ENCODE results near the gene NGFR.

NGFR gene

GRCh38 chr17:49508061-49508865, 13.2 kb downstream of the NGFR start (continued):
- TF ChIP-seq ZBTB44 (tag by site-specific recombination; IDR thresholded peaks at IDR 0.05) (no peak), ZBTB48 (tag by site-specific recombination; IDR thresholded peaks at IDR 0.05) (peak; percentile 75; the same call in 1 of the 2 replicates), ZSCAN23 (tag by site-specific recombination; IDR thresholded peaks at IDR 0.05) (no peak), ZSCAN5A (tag by site-specific recombination; IDR thresholded peaks at IDR 0.05) (no peak), ZBTB17 (tag by site-specific recombination; IDR thresholded peaks at IDR 0.05) (peak; percentile 40; the same call in 1 of the 2 replicates), GLI4 (tag by site-specific recombination; IDR thresholded peaks at IDR 0.05) (no peak), ZNF549 (tag by site-specific recombination; IDR thresholded peaks at IDR 0.05) (no peak), ZNF76 (tag by site-specific recombination; IDR thresholded peaks at IDR 0.05; ENCODE audit: borderline replicate concordance, low read depth) (no peak), ZBTB21 (tag by site-specific recombination; IDR thresholded peaks at IDR 0.05) (no peak), ZNF513 (tag by site-specific recombination; IDR thresholded peaks at IDR 0.05) (no peak), ZNF654 (tag by site-specific recombination; IDR thresholded peaks at IDR 0.05; ENCODE audit: low read depth) (no peak), ZNF350 (tag by site-specific recombination; IDR thresholded peaks at IDR 0.05) (no peak), ZNF785 (tag by site-specific recombination; IDR thresholded peaks at IDR 0.05) (no peak), ZNF776 (tag by site-specific recombination; IDR thresholded peaks at IDR 0.05; ENCODE audit: borderline replicate concordance) (no peak), ZBTB11 (tag by site-specific recombination; conservative IDR thresholded peaks at IDR 0.05; ENCODE audit: low read depth) (no peak), EGR2 (tag by site-specific recombination; IDR thresholded peaks at IDR 0.05; ENCODE audit: low read depth) (0 out of 2 replicates have a peak, but pooled peaks have one; percentile 24), ZNF585B (tag by site-specific recombination; IDR thresholded peaks at IDR 0.05) (no peak), PBX3 (CRISPR knock-in tag; IDR thresholded peaks at IDR 0.05) (no peak)
- TF ChIP-seq, protein P1, sequence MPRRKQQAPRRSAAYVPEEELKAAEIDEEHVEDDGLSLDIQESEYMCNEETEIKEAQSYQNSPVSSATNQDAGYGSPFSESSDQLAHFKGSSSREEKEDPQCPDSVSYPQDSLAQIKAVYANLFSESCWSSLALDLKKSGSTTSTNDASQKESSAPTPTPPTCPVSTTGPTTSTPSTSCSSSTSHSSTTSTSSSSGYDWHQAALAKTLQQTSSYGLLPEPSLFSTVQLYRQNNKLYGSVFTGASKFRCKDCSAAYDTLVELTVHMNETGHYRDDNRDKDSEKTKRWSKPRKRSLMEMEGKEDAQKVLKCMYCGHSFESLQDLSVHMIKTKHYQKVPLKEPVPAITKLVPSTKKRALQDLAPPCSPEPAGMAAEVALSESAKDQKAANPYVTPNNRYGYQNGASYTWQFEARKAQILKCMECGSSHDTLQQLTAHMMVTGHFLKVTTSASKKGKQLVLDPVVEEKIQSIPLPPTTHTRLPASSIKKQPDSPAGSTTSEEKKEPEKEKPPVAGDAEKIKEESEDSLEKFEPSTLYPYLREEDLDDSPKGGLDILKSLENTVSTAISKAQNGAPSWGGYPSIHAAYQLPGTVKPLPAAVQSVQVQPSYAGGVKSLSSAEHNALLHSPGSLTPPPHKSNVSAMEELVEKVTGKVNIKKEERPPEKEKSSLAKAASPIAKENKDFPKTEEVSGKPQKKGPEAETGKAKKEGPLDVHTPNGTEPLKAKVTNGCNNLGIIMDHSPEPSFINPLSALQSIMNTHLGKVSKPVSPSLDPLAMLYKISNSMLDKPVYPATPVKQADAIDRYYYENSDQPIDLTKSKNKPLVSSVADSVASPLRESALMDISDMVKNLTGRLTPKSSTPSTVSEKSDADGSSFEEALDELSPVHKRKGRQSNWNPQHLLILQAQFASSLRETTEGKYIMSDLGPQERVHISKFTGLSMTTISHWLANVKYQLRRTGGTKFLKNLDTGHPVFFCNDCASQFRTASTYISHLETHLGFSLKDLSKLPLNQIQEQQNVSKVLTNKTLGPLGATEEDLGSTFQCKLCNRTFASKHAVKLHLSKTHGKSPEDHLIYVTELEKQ (tag by site-specific recombination; IDR thresholded peaks at IDR 0.05; ENCODE audit: borderline replicate concordance), result peak; percentile 53; the same call in 1 of the 2 replicates
- TF ChIP-seq, protein P2, sequence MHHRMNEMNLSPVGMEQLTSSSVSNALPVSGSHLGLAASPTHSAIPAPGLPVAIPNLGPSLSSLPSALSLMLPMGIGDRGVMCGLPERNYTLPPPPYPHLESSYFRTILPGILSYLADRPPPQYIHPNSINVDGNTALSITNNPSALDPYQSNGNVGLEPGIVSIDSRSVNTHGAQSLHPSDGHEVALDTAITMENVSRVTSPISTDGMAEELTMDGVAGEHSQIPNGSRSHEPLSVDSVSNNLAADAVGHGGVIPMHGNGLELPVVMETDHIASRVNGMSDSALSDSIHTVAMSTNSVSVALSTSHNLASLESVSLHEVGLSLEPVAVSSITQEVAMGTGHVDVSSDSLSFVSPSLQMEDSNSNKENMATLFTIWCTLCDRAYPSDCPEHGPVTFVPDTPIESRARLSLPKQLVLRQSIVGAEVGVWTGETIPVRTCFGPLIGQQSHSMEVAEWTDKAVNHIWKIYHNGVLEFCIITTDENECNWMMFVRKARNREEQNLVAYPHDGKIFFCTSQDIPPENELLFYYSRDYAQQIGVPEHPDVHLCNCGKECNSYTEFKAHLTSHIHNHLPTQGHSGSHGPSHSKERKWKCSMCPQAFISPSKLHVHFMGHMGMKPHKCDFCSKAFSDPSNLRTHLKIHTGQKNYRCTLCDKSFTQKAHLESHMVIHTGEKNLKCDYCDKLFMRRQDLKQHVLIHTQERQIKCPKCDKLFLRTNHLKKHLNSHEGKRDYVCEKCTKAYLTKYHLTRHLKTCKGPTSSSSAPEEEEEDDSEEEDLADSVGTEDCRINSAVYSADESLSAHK (tag by site-specific recombination; IDR thresholded peaks at IDR 0.05), result 0 out of 2 replicates have a peak, but pooled peaks have one; percentile 17

All from HEK293 (cell line).